ENCODE measurements around the gene NTN3.
A peak's percentile ranks its signal among the peaks of the same experiment; 100 is the strongest.
"Not testable (repeated sequence)": the region's sequence is repeated elsewhere in the genome, so short reads cannot be mapped to it uniquely, and the experiment has no call there.

Gene NTN3

DNA sequence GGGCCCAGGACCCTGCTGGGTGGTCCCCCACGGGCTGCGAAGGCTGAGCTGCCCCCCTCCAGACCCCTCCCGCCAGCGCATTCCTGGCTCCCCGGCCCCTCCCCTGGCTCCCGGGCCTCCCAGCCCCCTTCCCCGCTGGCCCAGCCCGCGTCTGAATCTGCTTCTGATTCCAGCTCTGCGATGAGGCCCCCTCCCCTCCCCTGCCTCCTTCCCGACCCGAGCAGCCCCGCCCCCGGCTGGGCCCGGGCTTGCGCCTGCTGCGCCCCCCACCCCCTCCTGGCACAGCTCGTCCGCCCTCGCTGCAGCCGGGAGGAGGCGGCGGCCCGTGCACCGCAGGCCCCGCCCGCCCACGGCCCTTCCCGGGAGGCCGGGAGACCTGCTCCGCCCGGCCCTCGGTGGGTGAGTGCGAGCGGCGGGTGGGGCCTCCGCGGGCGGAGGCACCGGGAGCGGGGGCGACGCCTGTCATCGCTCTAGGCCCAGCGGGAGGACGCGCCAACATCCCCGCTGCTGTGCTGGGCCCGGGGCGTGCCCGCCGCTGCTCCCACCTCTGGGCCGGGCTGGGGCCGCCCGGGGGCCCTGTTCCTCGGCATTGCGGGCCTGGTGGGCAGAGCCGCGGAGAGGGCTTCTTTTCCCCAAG is at the start of gene NTN3:
TSS of gene NTN3 (plus strand) at position 282 of the 637 bp plus-strand sequence. CDS start 405 bp downstream, outside the sequence.
- DNase-seq: no peak

DNA sequence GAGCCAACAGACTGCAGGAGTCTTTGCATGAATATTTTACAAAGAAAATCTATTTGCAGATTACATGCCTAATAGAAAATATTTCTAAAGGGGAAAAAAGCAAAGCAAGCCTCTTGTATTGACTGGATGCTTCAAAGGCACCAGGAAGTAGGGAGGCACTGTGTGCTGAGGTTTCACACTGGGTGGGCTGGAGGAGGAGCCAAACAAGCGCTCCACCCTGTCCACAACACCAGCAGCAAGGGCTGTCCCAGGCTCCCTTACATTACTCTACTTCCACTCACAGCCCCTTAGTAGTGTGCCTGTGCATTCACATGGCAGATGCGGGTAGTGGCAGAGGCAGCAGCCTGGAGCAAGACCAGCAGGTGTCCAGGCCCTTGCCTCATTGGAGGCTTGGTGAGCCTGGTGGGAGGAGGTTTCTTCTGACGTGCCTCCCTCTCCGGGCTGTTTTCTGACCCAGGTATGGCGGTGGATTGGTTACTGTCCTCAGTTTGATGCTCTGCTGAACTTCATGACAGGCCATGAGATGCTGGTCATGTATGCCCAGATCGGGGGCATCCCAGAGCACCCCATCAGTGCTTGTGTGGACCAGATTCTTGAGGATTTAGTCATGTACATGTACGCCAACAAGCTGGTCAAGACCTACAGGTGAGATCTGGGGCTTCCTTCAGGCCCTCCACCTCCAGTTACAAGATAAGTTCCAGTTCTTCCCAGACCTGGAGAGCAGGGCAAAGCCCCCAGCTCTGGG is 48.8 kb upstream of the NTN3 start:
- no peak for DNase-seq

DNA sequence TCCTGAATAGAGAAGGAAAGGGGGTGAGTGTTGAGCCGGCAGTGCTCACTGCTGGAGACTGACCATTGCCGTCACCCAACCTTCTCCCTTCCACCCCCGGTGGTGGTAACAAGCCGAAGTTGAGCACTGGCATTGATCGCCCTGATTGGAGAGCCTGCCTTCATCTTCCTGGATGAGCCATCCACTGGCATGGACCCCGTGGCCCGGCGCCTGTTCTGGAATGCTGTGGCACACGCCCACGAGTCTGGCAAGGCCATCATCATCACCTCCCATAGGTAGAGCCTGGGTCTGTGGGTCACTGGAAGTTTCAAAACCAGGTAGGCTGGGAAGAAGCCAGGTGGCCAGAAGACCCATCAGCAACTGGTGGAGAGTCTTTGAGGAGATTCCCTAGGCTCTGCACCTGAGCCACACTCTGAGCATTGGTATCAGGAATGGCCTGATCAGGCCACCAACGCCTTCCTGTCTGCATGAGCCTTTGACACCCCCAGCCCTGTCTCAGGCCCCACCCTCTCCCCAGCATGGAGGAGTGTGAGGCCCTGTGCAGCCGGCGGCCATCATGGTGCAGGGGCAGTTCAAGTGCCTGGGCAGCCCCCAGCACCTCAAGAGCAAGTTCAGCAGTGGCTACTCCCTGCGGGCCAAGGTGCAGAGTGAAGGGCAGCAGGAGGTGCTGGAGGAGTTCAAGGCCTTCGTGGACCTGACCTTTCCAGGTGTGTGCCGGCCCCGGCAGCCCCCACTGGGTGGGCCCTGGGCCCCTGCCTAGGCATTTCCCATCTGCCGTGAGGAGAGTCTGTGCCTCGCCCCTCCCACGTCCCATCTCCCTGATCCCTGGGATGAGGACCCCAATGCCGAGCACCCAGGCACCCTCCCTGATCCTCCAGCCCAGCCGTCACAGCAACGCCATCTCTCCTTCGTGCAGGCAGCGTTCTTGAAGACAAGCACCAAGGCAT is 46.8 kb upstream of the NTN3 start:
- no peak for DNase-seq

DNA sequence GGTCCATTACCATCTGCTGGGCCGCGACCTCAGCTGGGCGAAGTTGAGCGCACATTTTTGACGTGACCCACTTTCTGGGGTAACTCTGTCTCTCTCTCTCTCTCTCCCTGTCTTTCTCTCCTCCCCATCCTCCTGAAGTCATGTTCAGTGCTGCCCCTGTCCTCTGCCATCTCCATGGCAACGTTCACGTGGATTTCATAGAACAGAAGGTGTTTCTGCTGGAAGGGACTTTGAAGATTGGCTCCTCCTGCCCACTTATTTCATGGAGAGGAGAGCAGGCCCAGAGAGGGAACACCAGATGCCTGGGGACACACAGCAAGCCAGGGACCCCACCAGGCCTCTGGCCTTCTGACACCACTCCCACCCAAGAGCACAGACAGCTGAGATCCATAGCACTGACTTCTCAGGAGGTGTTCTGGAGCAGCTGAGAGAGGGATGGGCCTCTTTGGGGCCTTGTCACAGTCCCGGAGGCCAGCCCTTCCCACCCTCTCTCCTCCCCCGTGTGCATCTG is 46.0 kb upstream of the NTN3 start:
- no peak for DNase-seq

DNA sequence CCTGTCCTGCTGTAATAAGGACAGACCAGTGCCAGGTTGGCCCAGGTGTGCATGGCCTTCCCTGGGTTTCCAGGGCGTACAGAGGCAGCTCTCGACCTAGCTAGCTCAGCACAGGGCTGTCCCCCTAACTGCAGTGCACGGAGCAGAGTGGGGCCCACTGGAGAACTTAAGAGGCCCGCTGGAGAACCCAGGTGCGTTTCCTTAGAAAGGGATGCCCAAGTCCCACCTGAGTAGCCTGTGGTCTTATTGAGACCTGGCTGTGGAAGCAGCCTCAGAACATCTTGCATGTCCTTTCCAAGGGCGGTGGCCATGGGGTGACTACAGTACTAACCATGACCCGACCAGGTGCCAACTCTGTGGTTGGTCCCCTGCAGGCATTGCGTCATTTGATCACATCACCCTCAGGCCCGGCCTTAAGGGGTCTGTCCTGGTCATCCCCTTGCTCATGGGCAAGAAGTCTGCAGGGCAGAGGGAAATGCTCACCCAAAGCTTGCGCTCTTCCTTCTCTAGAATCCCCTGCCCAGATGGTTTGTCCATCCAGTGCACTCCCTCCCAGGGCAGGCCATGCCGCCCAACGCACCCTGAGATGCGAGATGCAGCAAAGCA is 45.2 kb upstream of the NTN3 start:
- no peak for DNase-seq

DNA sequence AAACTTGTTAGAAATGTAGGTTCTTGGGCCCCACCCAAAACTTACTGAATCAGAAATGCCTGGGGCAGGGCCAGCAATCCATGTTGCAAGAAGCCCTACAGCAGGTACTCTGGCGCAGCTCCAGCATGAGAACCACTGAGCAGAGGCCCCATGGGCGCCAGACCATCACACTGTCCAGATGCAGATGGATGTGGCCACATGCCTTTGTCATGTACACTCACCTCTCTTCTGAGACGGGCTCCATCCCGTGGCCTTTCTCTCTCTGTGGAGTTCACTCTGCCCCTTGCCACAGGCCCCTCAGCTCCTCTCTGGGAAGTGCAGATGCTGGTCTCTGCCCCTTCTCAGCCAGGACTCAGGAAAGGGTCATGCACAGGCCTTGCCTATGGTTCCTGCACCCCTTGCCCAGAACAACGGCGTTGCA is 44.1 kb upstream of the NTN3 start:
- no peak for DNase-seq

DNA sequence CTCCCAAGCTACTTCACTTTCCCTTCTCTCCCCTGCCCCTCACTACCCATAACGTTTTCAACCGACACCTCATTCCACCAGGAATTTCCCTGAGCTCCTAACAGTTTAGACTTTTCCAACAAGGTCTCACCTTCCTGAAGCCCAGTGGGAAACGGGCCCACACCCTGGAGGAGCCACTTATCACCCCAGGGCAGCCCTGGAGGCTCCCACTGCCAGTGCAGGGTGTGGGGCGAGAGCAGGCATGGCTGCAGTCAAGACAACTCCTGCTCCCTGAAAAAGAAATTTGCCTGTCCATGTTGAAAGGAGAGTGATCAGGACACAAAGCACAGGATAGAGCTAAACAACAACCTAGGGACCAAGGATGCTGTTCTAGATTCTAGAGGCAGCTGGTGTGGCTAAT is 43.6 kb upstream of the NTN3 start:
- DNase-seq: no peak

DNA sequence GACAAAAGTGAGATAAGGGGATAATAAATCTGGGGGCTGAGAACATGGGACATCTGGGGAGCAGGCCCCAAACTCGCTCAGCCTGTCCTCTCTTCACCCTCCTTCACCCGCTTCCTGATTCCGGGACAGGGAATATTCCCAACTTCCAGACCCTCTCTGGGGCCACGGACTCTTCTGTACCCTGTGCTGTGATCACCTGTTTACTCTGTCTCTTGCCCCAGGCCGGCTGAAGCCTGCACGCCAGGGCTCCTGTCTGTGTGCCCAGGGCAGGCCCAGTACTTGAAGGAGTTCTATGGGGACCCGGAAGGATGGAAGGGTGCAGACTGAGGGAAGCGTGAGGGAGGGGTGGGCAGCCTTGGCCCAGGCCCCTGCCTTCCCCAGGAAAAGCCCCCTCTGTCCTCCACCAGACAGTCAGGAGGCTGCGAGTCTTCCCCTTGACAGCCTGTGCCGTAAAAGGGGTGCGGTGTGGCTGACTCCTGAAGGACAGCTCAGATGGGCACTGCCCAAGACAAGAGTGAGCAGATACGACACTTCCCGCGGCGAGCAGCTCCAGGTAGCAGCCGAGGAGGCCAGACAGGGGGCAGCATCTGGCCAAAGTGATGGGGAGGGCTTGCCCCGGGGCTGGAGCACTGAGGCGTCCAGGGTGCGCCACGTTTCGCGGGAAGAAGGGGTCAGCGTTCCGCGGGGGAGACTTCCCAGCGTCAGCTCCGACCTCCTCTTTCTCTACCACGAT is 42.9 kb upstream of the NTN3 start:
- DNase-seq: no peak

DNA sequence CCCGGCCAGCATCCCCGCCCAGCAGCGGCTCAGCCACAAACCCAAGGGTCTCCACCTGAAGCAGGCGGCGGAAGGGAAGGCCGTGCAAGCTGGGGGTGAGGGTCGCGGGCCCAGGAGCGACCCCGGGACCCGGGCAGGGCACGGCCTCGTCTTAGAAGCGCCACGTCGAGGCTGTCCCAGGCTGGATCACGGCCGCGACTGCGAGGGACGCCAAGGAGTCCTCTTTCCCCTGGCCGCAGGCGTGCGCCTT is 42.4 kb upstream of the NTN3 start:
- DNase-seq: no peak

DNA sequence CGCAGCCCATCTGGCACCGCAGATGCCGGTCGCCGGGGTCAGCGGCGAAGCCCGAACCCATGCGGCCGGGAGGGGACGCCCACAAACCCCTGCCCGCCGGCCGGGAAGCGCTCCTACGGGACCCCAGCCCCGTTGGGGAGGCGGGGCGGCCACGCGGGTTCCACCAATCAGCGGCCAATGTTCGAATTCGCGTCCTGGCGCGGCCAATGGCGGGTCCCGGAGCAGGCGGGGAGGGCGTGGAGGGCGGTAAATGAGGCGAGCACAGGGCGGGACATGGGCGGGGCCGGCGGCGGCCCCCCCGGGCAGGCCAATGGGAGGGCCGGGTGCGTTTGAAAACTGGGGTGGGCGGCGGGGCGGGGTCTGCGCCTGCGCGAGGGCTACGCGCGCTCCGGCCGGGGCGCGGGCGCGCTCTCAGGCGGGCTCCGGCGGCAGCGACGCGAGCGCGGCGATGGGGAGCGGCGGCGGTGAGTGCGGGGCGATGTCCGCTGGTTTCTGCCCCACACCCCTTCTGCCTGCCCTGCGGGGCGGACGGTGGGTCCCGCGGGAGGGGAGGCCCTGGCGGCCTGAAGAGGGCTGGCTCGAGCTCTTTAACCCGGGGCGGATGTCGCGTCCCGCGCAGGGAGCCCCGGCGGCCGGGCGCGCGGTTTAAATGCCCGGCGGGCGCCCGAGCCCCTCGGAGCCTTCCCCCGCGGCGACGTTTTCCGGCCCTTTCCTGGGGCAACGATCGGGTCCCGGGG is 41.9 kb upstream of the NTN3 start, which contains the start of gene CCNF:
TSS of gene CCNF (plus strand) at position 414 of the 737 bp plus-strand sequence. CDS start at position 449, 35 bp downstream.
- DNase-seq: peak; percentile 80 to 91

DNA sequence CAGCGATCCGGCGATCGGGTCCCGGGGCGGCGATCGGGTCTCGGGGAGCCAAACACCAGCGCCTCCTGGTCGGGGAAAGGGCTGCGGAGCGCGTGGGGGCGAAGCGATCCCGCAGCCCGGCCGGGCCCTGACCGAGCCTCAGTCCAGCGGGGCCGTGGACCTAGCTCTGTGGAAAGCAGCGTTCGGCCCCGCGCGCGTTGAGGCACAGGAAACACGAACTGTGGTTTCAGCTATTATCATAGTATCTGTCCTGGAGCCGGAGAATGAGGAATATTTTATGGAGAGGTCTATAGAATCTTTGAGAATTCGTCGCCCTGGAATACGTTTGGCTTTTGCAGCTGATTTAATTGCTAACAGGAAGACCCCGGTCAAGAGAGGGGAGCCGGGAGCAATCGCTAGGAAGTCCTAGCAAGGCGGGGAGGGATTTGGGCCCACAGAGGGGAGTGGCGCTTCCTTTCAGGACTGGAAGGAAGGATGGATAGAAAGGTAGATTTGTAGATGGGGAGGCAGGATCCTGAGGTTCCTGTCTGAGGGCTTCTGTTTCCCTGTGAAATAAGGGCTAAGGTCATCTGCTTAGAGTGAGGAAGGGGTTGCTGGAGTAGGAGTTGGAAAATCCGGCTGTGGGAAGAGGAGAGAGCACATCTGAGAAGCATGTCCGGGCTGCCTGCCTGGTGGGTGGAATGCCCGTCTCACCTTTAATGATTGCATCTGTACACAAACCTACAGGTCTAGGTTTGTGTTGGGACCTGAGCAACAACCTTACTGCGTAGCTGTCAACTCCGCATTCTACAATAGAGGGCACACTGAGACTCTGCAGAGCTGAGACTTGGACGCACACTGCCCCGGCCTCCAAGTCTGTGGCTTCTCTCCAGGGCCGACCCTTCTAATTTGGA is 41.1 kb upstream of the NTN3 start:
- DNase-seq: no peak

DNA sequence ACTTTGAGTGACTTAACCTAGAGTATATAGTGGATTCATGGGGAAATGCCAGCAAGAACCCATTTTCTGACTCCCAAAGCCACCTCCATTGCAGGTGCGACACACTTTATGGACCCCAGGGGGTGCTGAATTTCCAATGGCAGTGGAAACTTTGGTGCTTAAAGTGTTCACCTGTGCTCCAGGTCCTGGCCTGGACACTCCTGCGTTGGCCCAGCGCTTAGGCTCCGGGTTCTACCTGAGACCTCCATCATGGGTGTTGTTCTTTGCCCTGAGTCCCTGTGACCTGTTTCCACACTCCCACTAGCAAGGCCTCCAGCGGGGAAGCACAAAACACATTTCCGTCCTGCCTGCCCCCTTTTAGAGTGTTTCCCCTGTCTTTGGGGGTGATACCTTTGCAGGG is 38.8 kb upstream of the NTN3 start:
- no peak for DNase-seq

DNA sequence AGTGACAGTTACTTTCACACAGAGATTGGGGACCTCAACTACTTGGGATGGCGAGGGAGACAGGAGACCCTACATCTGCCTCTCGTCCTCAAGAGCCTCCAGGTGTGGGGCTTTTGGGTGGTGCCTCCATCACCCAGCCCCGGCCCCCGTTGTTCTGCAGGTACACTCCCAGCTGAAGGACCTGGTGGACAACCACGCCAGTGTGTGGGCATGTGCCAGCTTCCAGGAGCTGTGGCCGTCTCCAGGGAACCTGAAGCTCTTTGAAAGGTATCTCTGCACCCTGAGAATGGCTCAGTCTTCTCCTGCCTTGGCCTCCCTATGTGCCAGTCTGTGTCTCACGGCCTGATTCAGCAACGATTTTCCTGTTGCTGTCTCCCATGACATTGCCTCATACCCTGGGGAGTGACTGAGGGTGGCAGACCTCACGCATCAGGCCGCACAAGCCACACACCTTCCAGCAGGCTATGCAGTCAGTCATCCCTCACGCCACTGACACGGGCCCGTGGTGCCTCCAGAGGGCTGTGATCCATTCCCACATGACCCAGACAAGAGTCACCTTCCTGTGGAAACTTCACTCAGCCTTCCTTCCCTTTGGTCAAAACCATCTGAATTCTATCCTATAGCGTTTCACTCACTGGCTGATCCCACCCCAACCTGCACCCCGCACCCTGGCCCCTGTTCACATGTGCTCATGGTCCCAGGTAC is 38.1 kb upstream of the NTN3 start:
- DNase-seq: no peak

DNA sequence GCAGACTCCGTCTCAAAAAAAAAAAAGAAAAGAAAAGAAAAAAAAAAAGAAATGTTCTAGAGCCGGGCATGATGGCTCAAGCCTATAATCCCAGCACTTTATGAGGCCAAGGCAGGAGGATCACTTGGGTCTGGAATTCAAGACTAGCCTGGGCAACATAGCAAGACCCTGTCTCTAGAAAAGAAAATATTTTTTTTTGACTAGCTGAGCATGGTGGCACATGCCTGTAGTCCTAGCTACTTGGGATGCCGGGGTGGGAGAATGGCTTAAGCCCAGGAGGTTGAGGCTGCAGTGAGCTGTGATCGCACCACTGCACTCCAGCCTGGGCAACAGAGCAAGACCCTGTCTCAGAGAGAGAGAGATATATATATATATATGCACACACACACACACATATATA is 35.9 kb upstream of the NTN3 start:
- DNase-seq: not testable (repeated sequence)

DNA sequence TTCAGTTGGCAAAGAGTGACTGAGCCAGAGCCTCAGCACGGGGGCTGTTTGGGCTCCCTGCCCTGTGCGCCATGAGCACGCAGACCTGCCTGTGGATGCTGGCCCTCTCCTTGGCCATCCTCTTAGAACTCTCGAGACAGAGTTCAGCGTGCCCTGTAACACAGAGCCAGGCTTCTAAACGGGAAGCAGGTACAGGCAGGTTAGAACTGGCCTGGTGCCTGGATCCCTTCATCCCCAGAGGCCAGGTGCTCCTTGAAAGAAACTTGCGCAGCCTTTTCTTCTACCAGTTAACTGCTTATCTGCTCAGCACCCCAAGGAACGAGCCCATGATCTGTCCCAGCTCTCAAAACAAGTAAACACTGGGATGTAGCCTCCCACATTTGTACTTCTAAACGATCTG is 35.0 kb upstream of the NTN3 start:
- no peak for DNase-seq

DNA sequence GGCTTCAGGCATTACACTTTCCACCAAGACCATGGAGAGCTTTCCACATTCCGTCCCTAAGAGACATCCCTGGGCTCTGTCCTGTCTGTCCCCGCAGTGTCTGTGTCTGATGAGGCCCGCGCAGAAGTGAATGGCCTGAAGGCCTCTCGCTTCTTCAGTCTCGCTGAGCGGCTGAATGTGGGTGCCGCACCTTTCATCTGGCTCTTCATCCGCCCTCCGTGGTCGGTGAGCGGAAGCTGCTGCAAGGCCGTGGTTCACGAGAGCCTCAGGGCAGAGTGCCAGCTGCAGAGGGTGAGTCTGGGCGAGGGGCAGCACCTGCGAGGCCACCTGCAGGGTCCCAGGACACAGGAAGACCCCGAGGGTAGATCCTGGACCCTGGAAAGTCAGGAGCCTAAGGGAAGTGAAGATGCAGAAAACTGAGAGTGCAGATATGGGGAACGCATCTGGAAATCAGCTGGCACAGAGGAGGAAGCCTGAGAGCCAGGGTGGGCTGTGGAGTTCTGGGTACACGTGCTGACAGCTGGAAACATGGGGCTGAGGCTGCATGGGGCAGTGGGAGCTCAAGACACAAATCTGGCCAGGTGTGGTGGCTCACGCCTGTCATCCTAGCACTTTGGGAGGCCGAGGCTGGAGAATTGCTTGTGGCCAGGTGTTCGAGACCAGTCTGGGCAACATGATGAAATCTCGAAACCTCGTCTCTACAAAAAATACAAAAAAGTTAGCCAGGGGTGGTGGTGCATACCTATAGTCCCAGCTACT is 33.9 kb upstream of the NTN3 start:
- no peak for DNase-seq

DNA sequence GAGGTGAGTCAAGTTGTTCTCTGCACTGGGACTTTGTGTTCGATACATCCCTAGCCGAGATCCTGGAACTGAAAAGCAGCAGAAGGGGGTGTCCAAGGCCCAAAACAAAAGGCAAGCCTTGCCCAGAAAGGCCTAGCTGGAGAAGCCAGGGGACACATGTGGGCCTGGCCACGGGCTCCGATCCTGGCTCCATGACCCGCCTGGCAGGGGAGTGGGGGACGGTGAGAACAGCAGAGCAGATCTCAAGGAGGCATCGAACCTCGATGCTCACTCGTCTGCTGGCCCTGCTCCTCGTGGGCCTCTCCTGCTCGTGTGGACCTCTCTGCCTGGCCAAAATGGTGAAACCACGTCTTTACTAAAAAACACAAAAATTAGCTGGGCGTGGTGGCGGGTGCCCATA is 33.0 kb upstream of the NTN3 start:
- DNase-seq: no peak

DNA sequence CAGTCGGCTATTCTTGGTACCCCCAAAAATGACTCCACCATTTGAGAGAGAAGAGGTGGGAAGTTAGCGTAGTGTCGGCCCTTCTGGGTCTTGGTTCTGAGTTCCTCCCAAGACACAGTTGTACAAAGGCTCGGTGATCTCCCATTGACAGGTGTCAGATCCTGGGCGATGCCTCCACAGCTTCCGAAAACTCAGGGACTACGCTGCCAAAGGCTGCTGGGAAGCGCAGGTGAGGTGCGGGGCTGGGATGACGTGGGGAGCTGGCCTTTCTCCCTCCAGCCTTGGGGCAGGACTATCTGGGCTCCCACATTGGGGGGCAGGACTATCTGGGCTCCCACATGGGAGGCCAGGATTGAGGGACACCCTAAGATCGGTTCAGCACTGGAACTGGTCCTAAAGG is 31.5 kb upstream of the NTN3 start:
- DNase-seq: no peak

Measured in bone marrow (tissue), 2 donors.